ENCODE results near the gene TP73.
"Not testable (repeated sequence)": the region's sequence is repeated elsewhere in the genome, so short reads cannot be mapped to it uniquely, and the experiment has no call there.

TP73 gene

DNA sequence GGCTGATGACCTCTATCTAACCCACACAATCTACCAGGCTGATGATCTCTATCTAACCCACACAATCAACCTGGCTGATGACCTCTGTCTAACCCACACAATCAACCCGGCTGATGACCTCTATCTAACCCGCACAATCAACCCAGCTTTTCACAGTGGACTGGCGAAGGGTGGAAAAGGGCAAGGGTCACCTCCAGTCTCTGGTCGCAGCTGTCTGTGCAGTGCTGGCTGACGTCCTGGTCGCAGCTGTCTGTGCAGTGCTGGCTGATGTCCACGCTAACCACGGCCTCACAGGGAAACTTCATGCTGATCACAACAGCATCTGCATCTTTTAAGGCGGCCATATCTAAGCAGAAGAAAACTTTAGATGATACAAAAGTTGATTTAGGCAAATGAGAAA, 87.7 kb downstream of the TP73 start:
- DNase-seq, result peak in 13 of 56 donors; percentile 11 to 50 (median 31)

GRCh38 chr1:3740752-3741151, 88.4 kb downstream of the TP73 start:
- no peak for DNase-seq

- DNase-seq, result no peak
These were observed 89.5 kb downstream of the TP73 start for GRCh38 chr1:3741566-3742438.

DNA sequence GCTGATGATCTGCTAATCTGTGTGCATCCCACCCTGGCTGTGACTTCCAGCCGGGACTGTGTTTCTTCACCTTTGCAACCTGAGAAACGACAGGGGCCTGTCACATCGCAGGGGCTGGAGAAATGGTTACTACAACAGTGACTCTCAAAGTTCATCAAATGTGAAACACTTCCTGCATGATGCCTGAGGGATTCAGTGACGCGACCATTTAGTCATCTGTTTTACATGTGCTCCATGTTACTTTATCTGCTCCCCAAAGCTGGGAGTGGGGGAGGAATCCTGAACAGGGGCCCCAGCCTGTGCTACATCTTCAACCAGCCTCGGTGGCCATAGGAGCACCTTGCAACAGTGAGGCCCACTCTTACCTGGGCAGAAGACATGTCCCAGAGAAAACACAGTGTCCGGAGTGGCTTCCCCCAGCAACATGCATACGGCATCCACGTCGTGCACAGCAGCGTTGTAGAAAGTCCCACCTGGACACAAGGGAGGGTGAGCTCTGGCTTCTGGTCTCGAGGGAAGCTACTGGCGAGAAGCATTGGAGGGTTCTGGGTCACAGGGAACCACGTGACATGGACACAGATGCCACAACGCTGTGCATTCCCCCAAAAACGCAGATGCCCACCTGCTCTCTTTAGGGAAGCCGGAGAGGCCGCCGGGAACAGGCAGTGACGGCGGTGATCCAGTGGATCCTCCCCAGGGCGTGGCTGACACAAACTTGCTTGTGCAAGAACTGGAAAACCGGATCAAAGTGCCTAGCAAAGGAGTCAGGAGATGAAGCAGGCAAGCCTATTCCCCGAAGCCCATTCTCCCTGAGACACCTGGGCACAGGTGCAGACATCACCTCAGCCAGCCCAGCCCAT, 90.4 kb downstream of the TP73 start:
- DNase-seq, result no peak

- no peak for DNase-seq
These were observed 91.1 kb downstream of the TP73 start for GRCh38 chr1:3743421-3743820.

- DNase-seq, result no peak
These were observed 91.5 kb downstream of the TP73 start for GRCh38 chr1:3743826-3744225.

- DNase-seq, result no peak
These were observed 92.3 kb downstream of the TP73 start for GRCh38 chr1:3744646-3745045.

GRCh38 chr1:3745071-3745470, 92.8 kb downstream of the TP73 start:
- DNase-seq, result no peak

DNA sequence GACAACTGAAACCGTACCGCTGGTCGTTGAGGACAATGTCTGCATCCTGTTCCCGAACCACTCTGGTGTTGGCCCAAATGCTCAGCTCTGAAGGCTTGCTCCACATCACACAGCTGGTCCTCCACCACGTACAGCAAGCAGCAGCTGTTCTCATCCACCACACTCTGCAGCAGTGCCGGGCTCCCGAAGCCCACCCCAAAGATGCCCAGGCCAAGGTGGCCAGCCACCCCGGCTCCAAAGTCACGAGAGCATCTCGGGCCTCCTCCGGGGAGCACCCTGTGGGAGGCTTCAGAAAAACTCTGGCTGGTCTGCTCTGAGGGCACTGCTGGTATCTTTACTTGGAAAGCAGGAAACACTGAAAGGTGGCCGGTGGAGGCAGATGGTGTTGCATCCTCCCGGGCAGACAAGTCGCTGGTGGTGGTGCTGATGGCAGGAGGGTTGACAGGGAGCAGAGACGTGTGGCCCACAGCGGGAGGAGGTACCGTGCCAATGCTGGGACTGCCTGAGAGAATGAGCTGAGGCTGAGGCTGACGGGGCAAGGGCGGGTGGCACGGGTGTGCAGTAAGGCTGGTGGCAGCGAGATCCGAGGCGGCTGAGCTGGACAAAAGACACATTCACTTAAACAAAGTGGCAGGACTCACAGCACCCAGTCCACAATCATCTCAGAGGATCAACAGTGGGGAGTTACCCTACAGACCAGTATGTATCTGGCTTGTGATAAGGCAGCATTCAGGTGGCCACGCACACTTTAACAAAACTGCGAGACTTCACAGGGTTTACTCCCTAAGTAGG, 93.5 kb downstream of the TP73 start:
- peak in 14 of 56 donors; percentile 12 to 38 (median 26) for DNase-seq

- DNase-seq, result no peak
These were observed 94.1 kb downstream of the TP73 start for GRCh38 chr1:3746389-3746829.

DNA sequence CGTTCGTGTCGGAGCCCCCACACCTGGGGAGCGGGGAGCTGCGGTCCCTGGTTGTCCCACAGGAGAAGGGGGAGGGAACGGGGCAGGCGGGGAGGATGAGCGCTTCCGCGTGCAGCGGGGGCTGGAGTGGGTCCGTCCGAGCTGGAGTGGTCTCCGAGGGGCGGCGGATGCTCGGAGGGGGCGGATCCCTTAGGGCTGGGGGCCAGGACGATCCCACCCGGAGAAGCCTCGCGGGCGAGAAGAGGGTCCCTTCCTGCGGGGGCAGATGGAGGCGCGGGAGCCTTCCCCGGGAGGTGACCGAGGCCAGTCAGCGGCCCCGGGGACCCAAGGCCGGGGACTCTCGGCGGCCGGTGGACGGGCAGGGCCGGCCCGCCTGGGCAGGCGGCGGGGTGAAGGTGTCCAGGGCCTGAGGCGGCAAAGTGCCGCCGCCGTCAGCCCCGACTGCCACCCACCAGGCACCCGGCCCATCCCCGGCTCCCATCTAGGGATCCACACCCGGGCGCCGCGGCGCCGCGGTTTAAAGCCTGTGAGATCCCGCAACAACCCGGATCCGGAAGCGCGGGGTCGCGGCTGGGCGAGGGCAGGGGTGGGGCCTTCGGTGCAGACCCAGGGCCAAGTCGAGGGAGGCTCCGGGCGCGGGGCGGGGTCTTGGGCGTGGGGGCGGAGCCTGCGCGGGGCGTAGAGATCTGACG, 94.7 kb downstream of the TP73 start:
- peak in 55 of 56 donors; percentile 28 to 93 (median 78) for DNase-seq

DNA sequence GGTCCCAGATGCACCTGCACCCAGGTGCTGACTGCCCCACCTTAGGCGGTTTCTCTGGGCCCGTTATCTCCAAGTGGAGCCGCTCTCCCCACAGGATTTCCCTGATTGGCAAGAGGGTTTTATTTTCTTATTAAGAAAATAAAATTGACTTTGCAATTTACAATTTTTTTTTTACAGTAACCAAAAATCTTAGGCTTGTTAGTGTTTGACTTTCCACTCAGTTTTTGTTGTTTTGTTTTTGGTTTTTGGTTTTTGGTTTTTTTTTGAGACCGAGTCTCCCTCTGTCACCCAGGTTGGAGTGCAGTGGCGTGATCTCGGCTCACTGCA, 95.2 kb downstream of the TP73 start:
- DNase-seq, result no peak

DNA sequence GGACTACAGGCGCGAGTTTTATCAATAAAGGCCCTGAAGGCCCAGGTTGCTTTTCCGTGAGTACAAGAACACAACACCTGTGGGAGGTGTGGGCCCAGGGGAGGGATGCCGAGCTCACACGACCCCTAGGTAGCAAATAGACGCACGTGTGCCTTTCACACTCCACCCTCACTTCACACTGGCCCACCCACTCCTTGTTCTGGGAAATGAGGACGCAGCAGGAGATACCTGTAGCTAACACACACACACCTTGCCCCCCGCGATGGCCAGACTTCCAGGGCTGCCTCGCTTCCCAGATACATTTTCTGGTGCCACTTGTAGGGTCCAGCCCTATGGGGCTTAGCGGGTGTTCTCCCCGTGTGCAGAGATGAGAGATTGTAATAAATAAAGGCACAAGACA, 95.6 kb downstream of the TP73 start:
- no peak for DNase-seq

- DNase-seq, result not testable (repeated sequence)
These were observed 96.1 kb downstream of the TP73 start for GRCh38 chr1:3748316-3748900.

DNA sequence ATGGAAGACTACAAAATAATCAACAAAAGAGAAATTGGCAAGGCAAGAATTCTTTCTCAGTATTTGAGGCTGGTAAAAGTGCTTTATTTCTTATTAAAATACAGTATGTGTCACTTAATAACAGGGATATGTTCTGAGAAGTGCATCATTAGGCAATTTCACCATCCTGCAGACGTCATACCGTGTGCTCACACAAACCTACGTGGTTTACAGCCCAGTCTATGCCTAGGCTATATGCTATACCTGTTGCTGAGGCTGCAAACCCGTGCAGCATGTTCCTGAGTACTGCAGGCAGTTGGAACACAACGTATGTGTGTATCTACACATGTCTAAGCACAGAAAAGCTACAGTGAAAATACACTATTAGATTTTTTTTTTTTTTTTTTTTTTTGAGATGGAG, 97.2 kb downstream of the TP73 start:
- DNase-seq, result no peak

DNA sequence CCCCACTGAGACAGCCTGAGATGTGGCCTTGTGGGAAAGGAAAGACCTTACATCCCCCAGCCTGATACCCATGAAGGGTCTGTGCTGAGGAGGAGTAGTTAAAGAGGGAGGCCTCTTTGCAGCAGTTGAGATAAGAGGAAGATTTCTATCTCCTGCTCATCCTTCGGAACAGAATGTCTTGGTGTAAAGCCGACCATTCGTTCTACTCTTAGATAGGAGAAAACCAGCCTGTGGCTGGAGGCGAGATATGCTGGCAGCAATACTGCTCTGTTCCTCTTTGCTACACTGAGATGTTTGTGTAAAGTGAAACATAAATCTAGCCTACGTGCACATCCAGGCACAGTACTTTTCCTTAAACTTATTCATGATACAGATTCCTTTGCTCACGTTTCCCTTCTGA, 98.4 kb downstream of the TP73 start:
- DNase-seq, result no peak

GRCh38 chr1:3752400-3752945, 100.2 kb downstream of the TP73 start, which contains the start of gene CCDC27:
TSS of gene CCDC27 (plus strand) at chr1:3752450. CDS start at chr1:3752482, 32 bp downstream.
- no peak for DNase-seq

GRCh38 chr1:3753656-3754454, 101.5 kb downstream of the TP73 start:
- no peak for DNase-seq

DNA sequence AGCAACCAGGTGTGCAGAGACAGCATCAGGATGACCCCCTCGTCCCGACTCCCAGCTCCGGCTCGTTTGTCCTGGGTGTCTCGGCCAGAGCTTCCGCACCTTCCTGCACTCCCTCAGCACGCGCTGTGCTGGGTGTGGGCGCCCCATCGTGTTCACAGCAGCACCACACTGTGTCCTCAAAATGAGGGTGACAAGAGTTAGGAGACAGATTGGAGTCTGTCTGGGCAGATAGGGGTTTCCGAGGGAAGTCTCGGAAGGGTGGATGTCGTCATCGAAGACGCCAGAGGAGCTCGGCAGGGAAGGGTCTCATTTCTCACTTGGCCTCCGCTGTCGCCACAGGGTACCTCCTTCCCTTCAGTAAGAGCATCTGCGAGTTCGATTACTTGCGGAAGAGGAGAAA, 104.1 kb downstream of the TP73 start:
- DNase-seq, result no peak

Data from amygdala (tissue), 56 donors.